Measurements from ENCODE around the gene GALNT3. TPM values are rescaled to one million over a fixed set of nuclear protein-coding genes. Genes with fewer than 3 reads are reported as not detected.

GALNT3 gene
- total RNA-seq, 1 experiment from 2014 or later: 0.10 TPM

- DNase-seq (ENCODE audit: low read depth, low spot score): no peak
- BruUV-seq (replicated peaks): no TSS peak
Measured at GRCh38 chr2:165825041-165825440, 31.0 kb upstream of the GALNT3 start.

GRCh38 chr2:165820296-165820695 lies 26.2 kb upstream of the GALNT3 start:
- no peak overlapping the region for H3K4me3 ChIP-seq (ENCODE audit: low read depth in 2 of 2, low read length in 2 of 2)
- no peak overlapping the region for H3K27ac ChIP-seq (ENCODE audit: low read length)
- DNase-seq (ENCODE audit: low read depth, low spot score) (no peak), ATAC-seq (no peak)
- intact Hi-C loops (cut with micrococcal nuclease; ENCODE audit: unreplicated experiment) (no loop called here), in situ Hi-C loops (cut with HindIII; ENCODE audit: low pct_unique_long_range_greater_than_20kb, low sequenced_read_pairs) (no loop called here)
- no peaks in the 10 kb centered on the region for H3K9me3 ChIP-seq (ENCODE audit: control insufficient read depth, insufficient read depth, low read depth, low read length)
- no peaks in the 10 kb centered on the region for H3K27me3 ChIP-seq (ENCODE audit: control insufficient read depth, insufficient read depth, low read length)
- H3K4me1 ChIP-seq (ENCODE audit: control insufficient read depth, insufficient read depth, low read length): no peaks in the 10 kb centered on the region
- no peaks in the 10 kb centered on the region for H3K36me3 ChIP-seq (ENCODE audit: control insufficient read depth, insufficient read depth, low read length)
- no TSS peak for BruUV-seq (replicated peaks)
- no peak for TF ChIP-seq SIN3A (IDR thresholded peaks at IDR 0.05; ENCODE audit: borderline replicate concordance, insufficient read depth, low read depth, low read length)
- TF ChIP-seq CTCF (IDR thresholded peaks at IDR 0.05): no peak
- no peak for TF ChIP-seq REST (IDR thresholded peaks at IDR 0.05; ENCODE audit: insufficient read depth in 1 of 2, low read depth in 2 of 2, low read length in 1 of 2)
- no peak for TF ChIP-seq POLR2AphosphoS5 (IDR thresholded peaks at IDR 0.05; ENCODE audit: low read depth, low read length)
- TF ChIP-seq TCF7L2 (IDR thresholded peaks at IDR 0.05; ENCODE audit: low read depth, low read length): no peak
- CTCF ChIA-PET: no interaction called here
- POLR2A ChIA-PET: no interaction called here

More at GRCh38 chr2:165825041-165825440, 31.0 kb upstream of the GALNT3 start:
- Histone ChIP-seq H3K36me3 (ENCODE audit: control insufficient read depth, insufficient read depth, low read length) (no peaks in the 10 kb centered on the region), H3K27ac (ENCODE audit: low read length) (no peak overlapping the region), H3K27me3 (ENCODE audit: control insufficient read depth, insufficient read depth, low read length) (no peaks in the 10 kb centered on the region), H3K9me3 (ENCODE audit: control insufficient read depth, insufficient read depth, low read depth, low read length) (no peaks in the 10 kb centered on the region), H3K4me3 (ENCODE audit: low read depth in 2 of 2, low read length in 2 of 2) (no peak overlapping the region), H3K4me1 (ENCODE audit: control insufficient read depth, insufficient read depth, low read length) (no peaks in the 10 kb centered on the region)
- in situ Hi-C loops (cut with HindIII; ENCODE audit: low pct_unique_long_range_greater_than_20kb, low sequenced_read_pairs) (no loop called here), intact Hi-C loops (cut with micrococcal nuclease; ENCODE audit: unreplicated experiment) (no loop called here)
- TF ChIP-seq SIN3A (IDR thresholded peaks at IDR 0.05; ENCODE audit: borderline replicate concordance, insufficient read depth, low read depth, low read length) (no peak), CTCF (IDR thresholded peaks at IDR 0.05) (no peak), REST (IDR thresholded peaks at IDR 0.05; ENCODE audit: insufficient read depth in 1 of 2, low read depth in 2 of 2, low read length in 1 of 2) (no peak), TCF7L2 (IDR thresholded peaks at IDR 0.05; ENCODE audit: low read depth, low read length) (no peak), POLR2AphosphoS5 (IDR thresholded peaks at IDR 0.05; ENCODE audit: low read depth, low read length) (no peak)
- no peak for ATAC-seq
- ChIA-PET CTCF (interaction anchor here (0.6 kb wide), 1 partner anchor 622 kb away, joined by 9 read pairs; no protein-coding TSS in a partner anchor), POLR2A (no interaction called here)

All from Panc1 (cell line).